Right atrium auricular region (tissue), 2 donors: ENCODE results near the gene MYH3. TPM values are rescaled to one million over a fixed set of nuclear protein-coding genes. Genes with fewer than 3 reads are reported as not detected.

Source experiments
- DNase-seq: peaks from one replicate; pipeline ENCODE4 v3.0.0-alpha.2; 2019; ENCODE audit warnings: low spot score
- H3K27ac ChIP-seq, 2 donors: fragments of 200-600 bp; sonication (generic); 1 replicate in 1 of 2; 2 replicates in 1 of 2; pipeline ENCODE4 v1.5.1; 2016 to 2019
- H3K27me3 ChIP-seq, 2 donors: fragments of 200-600 bp; sonication (generic); one replicate each; pipeline versions ENCODE4 v1.5.1 to v1.6.0; 2017 to 2019
- H3K36me3 ChIP-seq: fragments of 200-600 bp; sonication (generic); one replicate; pipeline ENCODE4 v1.5.1; 2016
- H3K4me1 ChIP-seq, 2 donors: fragments of 200-600 bp; sonication (generic); one replicate each; pipeline versions ENCODE4 v1.5.1 to v1.6.0; 2017 to 2019
- H3K4me3 ChIP-seq, 2 donors: fragments of 200-600 bp; sonication (generic); 1 replicate in 1 of 2; 2 replicates in 1 of 2; pipeline ENCODE4 v1.5.1; 2017 to 2019; ENCODE audit warnings: mild to moderate bottlenecking in 1 of 2, moderate library complexity in 1 of 2
- H3K9me3 ChIP-seq, 2 donors: fragments of 200-600 bp; sonication (generic); one replicate each; pipeline ENCODE4 v1.5.1; 2019
- CTCF ChIP-seq, 2 donors: fragments of 200-600 bp; sonication (generic); IDR thresholded peaks; one replicate each; pipeline ENCODE4 v1.5.1; 2019; ENCODE audit warnings: antibody characterized with exemption in 2 of 2
- total RNA-seq, 2 donors: library from RNA; depleted of rRNA; stranded (reverse); fragments of >200 nt; gene quantifications; one replicate each; pipeline ENCODE4 v1.1.0, GENCODE V29; 2016

MYH3 gene
- total RNA-seq, 2 donors from 2014 or later = 0.22 to 0.43 TPM

GRCh38 chr17:10633738-10634379, 23.2 kb downstream of the MYH3 start:
- Histone ChIP-seq H3K4me1 (no peaks in the 10 kb centered on the region), H3K9me3 (no peaks in the 10 kb centered on the region), H3K27me3 (no peaks in the 10 kb centered on the region), H3K36me3 (peaks cover 1% of the 10 kb centered on the region), H3K27ac (no peak overlapping the region), H3K4me3 (no peak overlapping the region)
- no peak for TF ChIP-seq CTCF (IDR thresholded peaks at IDR 0.05)
- DNase-seq = no peak

- Histone ChIP-seq H3K4me1 (no peaks in the 10 kb centered on the region), H3K9me3 (no peaks in the 10 kb centered on the region), H3K27ac (no peak overlapping the region), H3K27me3 (no peaks in the 10 kb centered on the region), H3K36me3 (no peaks in the 10 kb centered on the region), H3K4me3 (no peak overlapping the region)
- no peak for DNase-seq
- no peak for TF ChIP-seq CTCF (IDR thresholded peaks at IDR 0.05)
These were observed 25.4 kb downstream of the MYH3 start for GRCh38 chr17:10631701-10632100.

GRCh38 chr17:10631048-10631700, 25.9 kb downstream of the MYH3 start:
- no peak overlapping the region for H3K27ac ChIP-seq
- no peaks in the 10 kb centered on the region for H3K4me1 ChIP-seq
- H3K27me3 ChIP-seq = no peaks in the 10 kb centered on the region
- DNase-seq = no peak
- H3K9me3 ChIP-seq = no peaks in the 10 kb centered on the region
- peak; percentile 52 to 73 for TF ChIP-seq CTCF (IDR thresholded peaks at IDR 0.05)
- no peak overlapping the region for H3K4me3 ChIP-seq
- H3K36me3 ChIP-seq = no peaks in the 10 kb centered on the region

- H3K27me3 ChIP-seq = no peaks in the 10 kb centered on the region
- no peaks in the 10 kb centered on the region for H3K4me1 ChIP-seq
- DNase-seq = no peak
- no peaks in the 10 kb centered on the region for H3K36me3 ChIP-seq
- H3K9me3 ChIP-seq = no peaks in the 10 kb centered on the region
- no peak overlapping the region for H3K4me3 ChIP-seq
- no peak overlapping the region for H3K27ac ChIP-seq
- TF ChIP-seq CTCF (IDR thresholded peaks at IDR 0.05) = no peak
These were observed 27.4 kb downstream of the MYH3 start for GRCh38 chr17:10629706-10630105.

GRCh38 chr17:10628756-10629155, 28.4 kb downstream of the MYH3 start:
- no peaks in the 10 kb centered on the region for H3K27me3 ChIP-seq
- no peak for DNase-seq
- peak in 1 of 2 donors; percentile 28 for TF ChIP-seq CTCF (IDR thresholded peaks at IDR 0.05)
- H3K9me3 ChIP-seq = no peaks in the 10 kb centered on the region
- no peak overlapping the region for H3K27ac ChIP-seq
- H3K36me3 ChIP-seq = no peaks in the 10 kb centered on the region
- H3K4me3 ChIP-seq = no peak overlapping the region
- no peaks in the 10 kb centered on the region for H3K4me1 ChIP-seq
